Stomach (tissue), 9 donors: Measurements from ENCODE around the gene DNM1. TPM values are rescaled to one million over a fixed set of nuclear protein-coding genes. Genes with fewer than 3 reads are reported as not detected.

Experiments
- DNase-seq, 2 donors: peaks; one replicate each; pipeline versions ENCODE4 v3.0.0 to v3.0.0-alpha.2; 2013 to 2019
- H3K27ac ChIP-seq, 5 donors: fragments of 200-600 bp in 4 of 5; sonication (generic) in 4 of 5; one replicate each; pipeline ENCODE4 v1.5.1; 2013 to 2019; ENCODE audit warnings: mild to moderate bottlenecking in 1 of 5, moderate library complexity in 1 of 5
- H3K27me3 ChIP-seq, 3 donors: fragments of 200-600 bp; sonication (generic); one replicate each; pipeline ENCODE4 v1.5.1; 2017 to 2019; ENCODE audit warnings: mixed run types in 1 of 3
- H3K36me3 ChIP-seq, 4 donors: fragments of 200-600 bp; sonication (generic); 1 replicate in 3 of 4; 2 replicates in 1 of 4; pipeline ENCODE4 v1.5.1; 2016 to 2019
- H3K4me1 ChIP-seq, 4 donors: fragments of 200-600 bp; sonication (generic); one replicate each; pipeline ENCODE4 v1.5.1; 2016 to 2019
- H3K4me3 ChIP-seq, 4 donors: fragments of 200-600 bp; sonication (generic) in 3 of 4; one replicate each; pipeline ENCODE4 v1.5.1; 2016 to 2019; ENCODE audit warnings: mild to moderate bottlenecking in 1 of 4
- H3K9me3 ChIP-seq, 4 donors: fragments of 200-600 bp; sonication (generic); one replicate each; pipeline ENCODE4 v1.5.1; 2016 to 2019
- CTCF ChIP-seq, 7 experiments: fragments of 450-650 bp in 4 of 7; fragments of 200-600 bp in 3 of 7; sonication (generic) in 3 of 7; IDR thresholded peaks; one replicate each; pipeline ENCODE4 v1.5.1; 2016 to 2019; ENCODE audit warnings: antibody characterized with exemption in 7 of 7, control low read depth in 2 of 7, mild to moderate bottlenecking in 1 of 7
- EP300 ChIP-seq: sonication (generic); formaldehyde crosslinking; IDR thresholded peaks from one replicate; pipeline ENCODE4 v1.6.1; 2017; ENCODE audit warnings: antibody characterized with exemption
- POLR2A ChIP-seq, 4 donors: fragments of 450-650 bp; IDR thresholded peaks; one replicate each; pipeline ENCODE4 v1.6.1; 2016; ENCODE audit warnings: antibody characterized with exemption in 4 of 4, control low read depth in 2 of 4, mild to moderate bottlenecking in 1 of 4, moderate library complexity in 1 of 4
- POLR2AphosphoS5 ChIP-seq, 3 donors: sonication (generic); formaldehyde crosslinking; IDR thresholded peaks; one replicate each; pipeline ENCODE4 v1.6.1; 2016; ENCODE audit warnings: antibody characterized with exemption in 3 of 3
- WGBS, 5 donors: extraction: QIAGEN DNeasy Blood & Tissue Kit in 3 of 5; methylation state at CpG; one replicate each; pipeline versions ENCODE4 v1.1.5 to v1.1.7; 2013 to 2018; 5-methylcytosine and 5-hydroxymethylcytosine counted together
- intact Hi-C: fragments of 100-400 bp; cut with DNase I; formaldehyde crosslinking; loops from one replicate; pipeline ENCODE4 v1.15.1; 2023; ENCODE audit warnings: low total_unique reads
- polyA plus RNA-seq, 3 donors: library from polyadenylated mRNA; stranded (reverse); fragments of 200-250 nt; gene quantifications; one replicate each; pipeline ENCODE4 v1.2.3, GENCODE V29; 2013
- total RNA-seq, 5 donors: library from RNA; depleted of rRNA; stranded (reverse); fragments of >200 nt; gene quantifications; one replicate each; pipeline versions ENCODE4 v1.1.0 to v1.2.3, GENCODE V29; 2014 to 2016
- donor health status: healthy with polysubstance abuse.
- donor health status: Bipolar disorder and iron deficiency.
- donor health status: healthy.

DNM1 gene
- total and polyA plus RNA-seq, 8 donors, result 2.3 to 60.8 (median 20.8) TPM

GRCh38 chr9:128280084-128280622 is 77.0 kb downstream of the DNM1 start:
- Histone ChIP-seq H3K27ac (peak overlapping the region in 2 of 5 donors; percentile 20 to 46), H3K9me3 (no peaks in the 10 kb centered on the region), H3K27me3 (no peaks in the 10 kb centered on the region), H3K4me1 (peaks cover 10 to 36% (median 24%) of the 10 kb centered on the region in 4 donors), H3K36me3 (peaks cover 0 to 3% (median 1%) of the 10 kb centered on the region in 4 donors), H3K4me3 (no peak overlapping the region)
- intact Hi-C loops, result no loop called here
- no peak for TF ChIP-seq POLR2AphosphoS5 (IDR thresholded peaks at IDR 0.05)
- TF ChIP-seq POLR2A (IDR thresholded peaks at IDR 0.05), result no peak
- TF ChIP-seq CTCF (IDR thresholded peaks at IDR 0.05), result no peak
- TF ChIP-seq EP300, result no peak
- no peak for DNase-seq
- 82 to 95% (median 92%) methylated on average over 5 of the region's 5 CpGs for WGBS, 5 donors

- WGBS, 5 donors, result 96 to 98% (median 97%) methylated on average over 6 of the region's 6 CpGs
- H3K9me3 ChIP-seq, result no peaks in the 10 kb centered on the region
- no peak for TF ChIP-seq POLR2A (IDR thresholded peaks at IDR 0.05)
- TF ChIP-seq CTCF (IDR thresholded peaks at IDR 0.05), result no peak
- no peak for TF ChIP-seq POLR2AphosphoS5 (IDR thresholded peaks at IDR 0.05)
- no peak for TF ChIP-seq EP300
Observed at GRCh38 chr9:128282500-128282899, 79.3 kb downstream of the DNM1 start.

GRCh38 chr9:128285033-128285784 is 82.0 kb downstream of the DNM1 start:
- WGBS, 5 donors, result 90 to 95% (median 93%) methylated on average over 10 to 12 of the region's 12 CpGs
- no peak overlapping the region for H3K4me3 ChIP-seq
- no peaks in the 10 kb centered on the region for H3K9me3 ChIP-seq
- no peak for DNase-seq
- peaks cover 4 to 47% (median 42%) of the 10 kb centered on the region in 4 donors for H3K36me3 ChIP-seq
- H3K27ac ChIP-seq, result no peak overlapping the region
- H3K27me3 ChIP-seq, result no peaks in the 10 kb centered on the region
- intact Hi-C loops, result no loop called here
- H3K4me1 ChIP-seq, result peaks cover 0 to under 1% (median 0%) of the 10 kb centered on the region in 4 donors
- TF ChIP-seq EP300 (no peak), CTCF (IDR thresholded peaks at IDR 0.05) (no peak), POLR2AphosphoS5 (IDR thresholded peaks at IDR 0.05) (no peak), POLR2A (IDR thresholded peaks at IDR 0.05) (no peak)

More at GRCh38 chr9:128282500-128282899, 79.3 kb downstream of the DNM1 start:
- Histone ChIP-seq H3K27ac (no peak overlapping the region), H3K27me3 (no peaks in the 10 kb centered on the region), H3K36me3 (peaks cover 4 to 27% (median 22%) of the 10 kb centered on the region in 4 donors), H3K4me3 (no peak overlapping the region), H3K4me1 (peaks cover 1 to 23% (median 12%) of the 10 kb centered on the region in 4 donors)
- intact Hi-C loops, result no loop called here
- no peak for DNase-seq

- no peak for TF ChIP-seq CTCF (IDR thresholded peaks at IDR 0.05)
- no peak for TF ChIP-seq EP300
- no peak for TF ChIP-seq POLR2AphosphoS5 (IDR thresholded peaks at IDR 0.05)
- TF ChIP-seq POLR2A (IDR thresholded peaks at IDR 0.05), result no peak
- H3K4me3 ChIP-seq, result no peak overlapping the region
- peak in 1 of 2 donors; percentile 85 for DNase-seq
- intact Hi-C loops, result no loop called here
- no peaks in the 10 kb centered on the region for H3K9me3 ChIP-seq
- H3K36me3 ChIP-seq, result peaks cover 4 to 51% (median 42%) of the 10 kb centered on the region in 4 donors
- H3K27me3 ChIP-seq, result no peaks in the 10 kb centered on the region
- H3K4me1 ChIP-seq, result no peaks in the 10 kb centered on the region
- WGBS, 5 donors, result 55 to 66% (median 63%) methylated on average over 6 of the region's 6 CpGs
- no peak overlapping the region for H3K27ac ChIP-seq
Observed at GRCh38 chr9:128286440-128286839, 83.3 kb downstream of the DNM1 start.
